DMS 273 (cell line): Measurements from ENCODE around the gene EXTL2.
"Not testable (repeated sequence)": the region's sequence is repeated elsewhere in the genome, so short reads cannot be mapped to it uniquely, and the experiment has no call there.

Experiments
- DNase-seq: peaks from one replicate; lab custom pipeline; 2025; ENCODE audit not compliant: unreplicated experiment; lab: John Stamatoyannopoulos, UW

EXTL2 gene

GRCh38 chr1:100894603-100895539 is at the start of gene EXTL2:
TSS of gene EXTL2 (minus strand) at chr1:100894842. CDS start at chr1:100888757, 6,085 bp downstream.
- DNase-seq, result peak; percentile 95

GRCh38 chr1:100943533-100943932 is 48.9 kb upstream of the EXTL2 start:
- DNase-seq, result no peak

DNA sequence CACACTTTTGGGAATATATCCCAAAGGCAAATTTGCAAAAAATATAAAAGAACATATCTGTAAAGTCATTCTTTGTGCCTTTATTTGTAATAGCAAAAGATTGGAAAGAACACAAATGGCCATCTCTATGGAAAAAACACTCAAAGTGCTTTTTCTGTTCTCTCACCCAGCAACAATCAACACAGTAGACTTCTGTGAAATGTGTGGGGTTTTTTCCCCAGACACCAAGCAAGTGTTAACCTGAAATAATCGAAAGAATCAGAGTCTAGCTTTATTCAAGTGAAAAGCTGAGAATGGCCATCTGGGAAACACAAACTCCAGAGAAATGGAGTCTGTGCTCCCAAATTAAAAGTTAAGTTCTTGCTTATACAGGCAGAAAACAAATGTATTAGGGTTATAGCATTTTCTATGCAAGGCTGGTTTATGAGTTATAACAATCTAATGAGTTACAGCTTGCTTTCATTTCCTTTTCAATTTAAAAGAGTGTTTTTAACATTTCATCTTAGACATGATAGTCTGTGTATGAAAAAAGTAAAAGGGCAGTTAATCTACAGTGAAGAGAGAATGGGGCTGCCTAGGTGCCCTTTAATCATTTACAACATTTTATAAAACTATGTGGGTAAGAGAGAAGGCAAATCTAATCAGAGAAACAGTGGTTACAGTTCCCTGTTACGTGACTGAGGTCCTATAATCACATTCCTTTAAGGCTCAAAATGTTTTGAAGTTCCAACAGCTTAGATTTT is 47.8 kb upstream of the EXTL2 start:
- no peak for DNase-seq

GRCh38 chr1:100941580-100942216 is 47.1 kb upstream of the EXTL2 start:
- DNase-seq, result no peak

DNA sequence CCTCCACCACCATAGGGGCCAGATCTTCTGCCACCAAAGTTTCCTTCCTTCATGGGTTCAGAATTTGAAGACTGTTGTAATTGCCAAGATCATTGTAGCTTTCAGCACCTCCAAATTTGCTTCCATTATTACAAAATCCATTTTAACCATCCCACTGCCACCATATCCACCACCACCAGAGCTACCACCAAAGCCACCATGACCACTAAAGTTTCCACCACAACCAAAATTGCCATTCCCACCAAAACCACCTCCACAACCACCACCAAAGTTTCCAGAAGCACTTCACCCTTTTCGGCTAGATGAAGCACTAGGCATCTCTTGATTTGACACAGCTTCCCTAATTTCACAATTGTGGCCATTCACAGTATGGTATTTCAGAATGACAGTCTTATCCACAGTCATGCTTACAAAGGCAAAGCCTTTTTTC is 46.5 kb upstream of the EXTL2 start:
- no peak for DNase-seq

DNA sequence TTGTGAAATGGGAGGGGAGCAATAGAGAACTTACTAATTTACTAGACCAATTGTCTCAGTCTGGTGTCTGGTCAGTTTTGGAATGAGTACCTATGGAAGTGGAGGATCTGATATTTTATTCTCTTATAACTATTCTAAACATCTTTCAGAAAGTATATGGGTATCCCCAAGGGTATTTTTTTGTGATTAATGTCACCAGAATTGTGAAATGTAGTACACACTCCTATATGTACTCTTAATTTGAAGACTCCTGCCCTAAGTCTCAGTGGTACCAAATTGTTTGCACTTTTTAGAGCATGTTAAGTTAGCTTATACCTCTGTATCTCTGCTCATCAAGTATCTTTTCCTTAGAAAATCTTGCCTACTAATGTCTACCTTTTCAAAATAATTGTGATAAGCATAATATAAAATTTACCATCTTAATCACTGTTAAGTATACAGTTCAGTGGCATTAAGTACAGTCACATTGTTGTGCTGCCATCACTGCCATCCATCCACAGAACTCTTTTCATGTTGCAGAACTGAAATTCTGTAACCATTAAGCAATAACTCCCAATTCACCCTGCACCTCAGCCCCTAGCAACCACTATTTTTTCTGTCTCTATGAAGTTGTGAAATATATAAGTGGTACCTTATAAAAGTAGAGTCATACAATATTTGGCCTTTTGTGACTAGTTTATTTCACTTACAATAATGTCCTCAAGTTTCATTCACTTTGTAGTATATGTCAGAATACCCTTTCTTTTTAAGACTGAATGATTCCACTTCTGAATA is 41.7 kb upstream of the EXTL2 start:
- DNase-seq, result no peak

DNA sequence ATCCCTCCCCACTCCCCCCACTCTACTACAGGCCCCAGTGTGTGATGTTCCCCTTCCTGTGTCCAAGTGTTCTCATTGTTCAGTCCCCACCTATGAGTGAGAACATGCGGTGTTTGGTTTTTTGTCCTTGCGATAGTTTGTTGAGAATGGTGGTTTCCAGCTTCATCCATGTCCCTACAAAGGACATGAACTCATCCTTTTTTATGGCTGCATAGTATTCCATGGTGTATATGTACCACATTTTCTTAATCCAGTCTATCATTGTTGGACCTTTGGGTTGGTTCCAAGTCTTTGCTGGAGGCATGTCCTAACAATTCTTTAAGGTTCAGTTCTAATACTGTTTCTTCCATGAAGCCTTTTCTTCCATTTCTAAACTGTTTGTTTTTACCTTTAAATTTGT is 38.9 kb upstream of the EXTL2 start:
- DNase-seq, result not testable (repeated sequence)

- no peak for DNase-seq
Observed at GRCh38 chr1:100931716-100932115, 37.1 kb upstream of the EXTL2 start.

- no peak for DNase-seq
Observed at GRCh38 chr1:100930494-100930893, 35.9 kb upstream of the EXTL2 start.

DNA sequence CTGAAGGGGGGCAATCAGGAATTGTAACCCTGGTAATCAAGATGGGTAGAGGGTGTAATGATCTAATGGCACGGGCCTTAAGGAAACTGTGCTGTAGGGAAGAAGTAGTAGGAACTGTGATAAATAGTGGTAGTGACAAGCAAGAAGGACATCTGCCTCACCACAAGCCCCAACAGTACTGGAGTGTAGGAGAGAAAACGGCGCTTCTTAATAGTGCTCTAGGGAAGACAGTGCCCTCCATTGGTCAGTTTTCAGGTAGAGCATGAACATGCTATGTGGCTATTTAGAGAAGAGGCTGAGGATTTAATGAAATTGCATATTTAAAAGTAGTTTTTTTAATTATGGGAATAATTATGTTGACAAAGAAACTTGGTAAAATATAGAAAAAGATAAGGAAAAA is 33.5 kb upstream of the EXTL2 start:
- peak; percentile 2 for DNase-seq

DNA sequence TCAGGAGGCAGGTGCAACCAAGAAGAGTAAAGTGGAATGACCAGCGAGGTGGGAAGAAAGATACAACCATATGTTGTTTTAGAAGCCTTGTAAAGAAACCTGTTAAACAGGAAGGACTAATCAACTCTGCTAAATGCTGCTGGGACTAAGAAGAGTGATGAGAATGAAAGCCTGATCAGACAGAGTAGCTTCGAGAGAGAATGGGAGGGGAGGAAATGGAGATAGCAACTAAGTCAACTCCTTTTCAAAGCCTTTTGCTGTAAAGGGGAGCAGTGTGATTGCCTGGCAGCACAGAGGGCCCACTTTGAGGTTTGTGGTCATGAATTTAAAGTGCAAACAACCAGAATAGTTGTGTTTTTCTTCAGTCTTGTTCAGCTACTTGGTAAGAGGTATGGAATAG is 32.6 kb upstream of the EXTL2 start:
- DNase-seq, result no peak

- no peak for DNase-seq
Observed at GRCh38 chr1:100926240-100926639, 31.6 kb upstream of the EXTL2 start.

DNA sequence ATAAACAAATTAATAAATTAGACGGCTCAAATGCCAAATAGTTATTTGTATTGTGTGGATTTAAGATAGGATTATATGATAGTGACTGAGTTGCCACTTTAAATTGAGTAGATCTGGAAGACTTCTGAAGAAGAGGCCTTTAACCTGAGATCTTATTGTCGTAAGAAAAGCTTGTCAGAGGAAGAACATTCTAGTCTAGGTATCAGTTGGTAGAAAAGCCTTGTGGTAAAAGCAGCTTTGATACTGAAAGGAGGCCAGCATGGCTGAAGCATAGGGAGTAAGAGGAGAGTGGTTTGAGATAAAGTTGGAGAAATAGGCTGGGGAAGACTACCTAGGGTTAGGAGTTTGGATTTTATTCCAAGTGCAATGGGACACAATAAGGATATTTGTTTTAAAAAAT is 30.3 kb upstream of the EXTL2 start:
- no peak for DNase-seq

- no peak for DNase-seq
Observed at GRCh38 chr1:100924212-100924611, 29.6 kb upstream of the EXTL2 start.

- peak; percentile 74 for DNase-seq
Observed at GRCh38 chr1:100921110-100921706, 26.6 kb upstream of the EXTL2 start.

- DNase-seq, result no peak
Observed at GRCh38 chr1:100912019-100912418, 17.4 kb upstream of the EXTL2 start.

GRCh38 chr1:100909018-100909417 is 14.4 kb upstream of the EXTL2 start:
- no peak for DNase-seq

DNA sequence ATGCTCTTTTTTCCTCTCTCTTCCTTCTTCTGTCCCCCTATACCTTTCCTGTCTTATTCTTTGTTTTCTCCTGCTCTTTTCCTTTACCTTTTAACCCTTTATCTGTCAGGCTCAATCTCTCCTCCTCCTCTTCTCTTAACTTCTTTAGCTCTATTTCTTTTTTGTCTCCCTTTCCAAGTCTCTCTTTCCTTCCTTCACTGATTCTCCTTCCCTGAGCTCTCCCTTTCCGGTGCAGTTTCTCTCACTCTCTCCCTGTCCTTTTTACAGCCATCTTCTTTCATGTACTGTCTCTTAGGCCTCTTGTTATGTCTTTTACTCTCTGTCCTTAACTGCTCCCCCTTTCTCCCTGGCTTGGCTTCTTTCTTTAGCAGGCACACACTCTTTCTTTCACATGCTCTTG is 13.2 kb upstream of the EXTL2 start:
- no peak for DNase-seq

DNA sequence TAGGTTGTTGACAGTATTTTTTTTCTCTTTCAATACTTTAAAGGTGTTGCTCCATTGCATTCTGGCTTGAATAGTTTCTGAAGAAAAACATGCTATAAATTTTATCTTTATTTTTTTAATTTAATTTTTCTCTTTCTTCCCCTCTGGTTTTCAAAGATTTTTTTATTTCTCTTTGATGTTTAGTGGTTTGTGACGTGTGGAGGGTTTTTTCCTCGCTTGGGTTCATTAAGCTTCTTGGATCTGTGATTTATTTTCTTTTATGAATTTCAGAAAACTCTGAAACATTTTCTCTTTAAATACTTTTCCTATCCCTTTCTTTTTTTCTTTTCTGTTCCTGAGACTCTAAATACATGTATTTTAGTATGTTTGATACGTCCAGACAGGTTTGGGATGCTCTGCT is 10.5 kb upstream of the EXTL2 start:
- no peak for DNase-seq

- no peak for DNase-seq
Observed at GRCh38 chr1:100904528-100904927, 9.9 kb upstream of the EXTL2 start.
